ENCODE data around the gene ATG9A. TPM values are rescaled to one million over a fixed set of nuclear protein-coding genes. Genes with fewer than 3 reads are reported as not detected.
A peak's percentile ranks its signal among the peaks of the same experiment; 100 is the strongest.

Gene ATG9A
- total RNA-seq, 1 experiment from 2014 or later = 46.4 TPM

DNA sequence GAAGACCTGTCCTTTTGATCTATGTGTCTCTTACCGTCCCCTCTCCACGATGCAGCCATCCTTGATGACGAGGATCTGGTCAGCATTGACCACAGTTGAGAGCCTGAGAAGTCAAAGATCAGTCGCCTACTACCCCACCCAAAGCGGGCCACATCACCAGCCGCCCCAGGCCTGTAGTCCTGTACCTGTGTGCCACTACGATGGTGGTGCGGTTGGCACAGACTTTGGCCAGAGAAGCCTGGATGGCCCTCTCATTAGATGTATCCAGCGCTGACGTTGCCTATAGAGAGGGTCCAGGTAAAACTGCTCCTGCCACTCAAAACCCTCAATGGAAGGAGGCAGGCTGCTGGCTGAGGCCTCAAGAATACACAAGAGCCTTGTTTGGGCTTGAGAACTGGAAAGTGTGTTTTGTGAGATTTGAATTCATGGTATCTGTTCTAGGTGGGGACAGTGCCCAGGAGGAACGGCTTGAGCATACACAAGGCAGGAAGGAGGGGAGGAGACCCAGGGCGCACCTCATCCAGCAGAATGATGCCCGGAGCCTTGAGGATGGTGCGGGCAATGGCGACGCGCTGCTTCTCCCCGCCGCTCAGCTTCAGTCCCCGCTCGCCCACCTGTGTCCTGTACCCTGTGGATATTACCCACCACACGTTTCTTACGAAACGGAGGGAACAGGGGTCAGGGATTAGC, 19.1 kb downstream of the ATG9A start:
- no peak overlapping the region for H3K14ac ChIP-seq (ENCODE audit: insufficient read depth, low read length)
- Mint-ChIP-seq H3K36me3 (ENCODE audit: insufficient read depth in 1 of 3, low read depth in 3 of 3) (peaks cover 15 to 75% (median 58%) of the 10 kb centered on the region in 3 experiments), H3K27me3 (ENCODE audit: low read depth) (no peaks in the 10 kb centered on the region; the same call in 1 of the 2 replicates), H3K4me1 (peaks cover 8 to 13% of the 10 kb centered on the region in 2 experiments), H3K4me3 (no peak overlapping the region), H3K9me3 (no peaks in the 10 kb centered on the region), H3K27ac (peak overlapping the region in 1 of 3 experiments; percentile 48; a peak in 1 of 7 replicates)
- H3K9ac ChIP-seq (ENCODE audit: extremely low read depth, insufficient read length, low read length) = no peak overlapping the region
- no peak overlapping the region for H4K91ac ChIP-seq (ENCODE audit: insufficient read length, low read depth, low read length)
- H3T11ph ChIP-seq (ENCODE audit: low read length) = no peak overlapping the region
- H3K4ac ChIP-seq (ENCODE audit: low read depth, low read length) = no peak overlapping the region
- DNase-seq = no peak
- peaks cover 4% of the 10 kb centered on the region for H3K23me2 ChIP-seq (ENCODE audit: insufficient read length, low read depth, low read length, poor library complexity, severe bottlenecking)
- H3K79me2 ChIP-seq (ENCODE audit: insufficient read depth, low read length) = no peaks in the 10 kb centered on the region
- H3K56ac ChIP-seq (ENCODE audit: insufficient read length, low read depth, low read length) = no peak overlapping the region
- H3K27me3 ChIP-seq (ENCODE audit: insufficient read depth, low read length) = no peaks in the 10 kb centered on the region
- no peak overlapping the region for H2BK5ac ChIP-seq (ENCODE audit: insufficient read length, low read length)
- no peaks in the 10 kb centered on the region for H4K20me1 ChIP-seq (ENCODE audit: control insufficient read depth, insufficient read depth, insufficient read length)
- H3K27ac ChIP-seq (ENCODE audit: insufficient read length, low read depth, low read length) = no peak overlapping the region
- H3K79me1 ChIP-seq (ENCODE audit: insufficient read depth, low read depth, low read length, poor library complexity, severe bottlenecking) = no peaks in the 10 kb centered on the region
- H3K4me2 ChIP-seq (ENCODE audit: insufficient read depth, insufficient read length, low read length) = no peak overlapping the region
- H2AK5ac ChIP-seq (ENCODE audit: insufficient read length, low read length) = no peak overlapping the region
- no peak for TF ChIP-seq CTCF (conservative IDR thresholded peaks at IDR 0.05)
- no peak overlapping the region for H4K5ac ChIP-seq (ENCODE audit: insufficient read length, low read depth, low read length)
- no peak overlapping the region for H2BK12ac ChIP-seq (ENCODE audit: insufficient read length, low read depth, low read length)
- H2BK15ac ChIP-seq (ENCODE audit: low read depth, low read length) = no peak overlapping the region
- H3K23ac ChIP-seq (ENCODE audit: insufficient read length, low read depth, low read length) = no peak overlapping the region
- H2AFZ ChIP-seq (ENCODE audit: low read length) = no peak overlapping the region
- WGBS (ENCODE audit: extremely low coverage, insufficient read length, low lambda C conversion rate) = no CpG with 5 or more reads among the region's 24 CpGs
- H2BK20ac ChIP-seq (ENCODE audit: low read depth, low read length, poor library complexity, severe bottlenecking) = no peak overlapping the region
- no peaks in the 10 kb centered on the region for H3K4me1 ChIP-seq (ENCODE audit: insufficient read depth, low read length)
- no peaks in the 10 kb centered on the region for H3K9me3 ChIP-seq (ENCODE audit: control insufficient read depth, low read depth, low read length)
- no peak overlapping the region for H4K8ac ChIP-seq (replicated peaks; ENCODE audit: insufficient read length, low read depth, low read length)
- no peak overlapping the region for H3K18ac ChIP-seq (ENCODE audit: insufficient read length, low read depth, low read length)
- H2BK120ac ChIP-seq (ENCODE audit: low read depth, low read length, poor library complexity, severe bottlenecking) = no peak overlapping the region

Measured in H9 (cell line).